HUES48 (cell line): ENCODE measurements around the gene HARS1.
"Not testable (repeated sequence)": the region's sequence is repeated elsewhere in the genome, so short reads cannot be mapped to it uniquely, and the experiment has no call there.

ENCODE experiments used
- H3K27ac ChIP-seq: one replicate; pipeline ENCODE4 v1.7.0; 2013; ENCODE audit warnings: low read depth, low read length, inconsistent platforms
- H3K27me3 ChIP-seq: 2 replicates; pipeline ENCODE4 v1.6.1; 2013; ENCODE audit warnings: mild to moderate bottlenecking, low read length; ENCODE audit not compliant: control insufficient read depth, insufficient read depth
- H3K36me3 ChIP-seq: 2 replicates; pipeline ENCODE4 v1.6.1; 2013; ENCODE audit warnings: low read length; ENCODE audit not compliant: control insufficient read depth, insufficient read depth
- H3K4me1 ChIP-seq: 2 replicates; pipeline ENCODE4 v1.6.1; 2013; ENCODE audit warnings: mild to moderate bottlenecking, low read length; ENCODE audit not compliant: control insufficient read depth, insufficient read depth
- H3K4me3 ChIP-seq: 2 replicates; pipeline ENCODE4 v1.5.1; 2013; ENCODE audit warnings: mild to moderate bottlenecking, low read depth, low read length
- H3K9ac ChIP-seq: 2 replicates; pipeline ENCODE4 v1.6.1; 2013; ENCODE audit warnings: mild to moderate bottlenecking, low read depth, low read length, moderate library complexity
- H3K9me3 ChIP-seq: 2 replicates; pipeline ENCODE4 v1.6.1; 2013; ENCODE audit warnings: low read length; ENCODE audit not compliant: control insufficient read depth, insufficient read depth

HARS1 gene

DNA sequence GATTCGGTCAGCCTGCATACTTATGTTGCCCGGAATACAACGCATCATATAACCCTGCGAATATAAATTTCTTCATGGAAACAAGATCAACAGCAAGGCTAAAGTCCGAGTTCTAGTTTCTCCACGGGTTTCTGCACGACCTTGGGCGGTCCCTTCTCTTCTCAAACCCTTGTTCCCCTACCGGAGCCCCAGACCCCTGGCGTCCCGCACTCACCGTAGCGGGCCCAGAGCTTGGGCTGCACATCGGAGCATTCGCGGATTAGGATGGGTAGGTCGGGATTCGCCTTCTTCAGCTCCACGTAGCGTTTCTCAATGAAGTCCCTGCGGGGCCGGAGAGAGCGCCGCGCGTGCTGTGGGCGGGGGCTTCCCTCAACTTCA is 44.1 kb downstream of the HARS1 start:
- Histone ChIP-seq H3K27me3 (no peaks in the 10 kb centered on the region), H3K4me1 (peaks cover 3% of the 10 kb centered on the region; the same call in 1 of the 2 replicates), H3K9ac (peak overlapping the region; percentile 61), H3K9me3 (no peaks in the 10 kb centered on the region), H3K27ac (peak overlapping the region; percentile 26), H3K4me3 (peak overlapping the region; percentile 84), H3K36me3 (peaks cover 62% of the 10 kb centered on the region)

DNA sequence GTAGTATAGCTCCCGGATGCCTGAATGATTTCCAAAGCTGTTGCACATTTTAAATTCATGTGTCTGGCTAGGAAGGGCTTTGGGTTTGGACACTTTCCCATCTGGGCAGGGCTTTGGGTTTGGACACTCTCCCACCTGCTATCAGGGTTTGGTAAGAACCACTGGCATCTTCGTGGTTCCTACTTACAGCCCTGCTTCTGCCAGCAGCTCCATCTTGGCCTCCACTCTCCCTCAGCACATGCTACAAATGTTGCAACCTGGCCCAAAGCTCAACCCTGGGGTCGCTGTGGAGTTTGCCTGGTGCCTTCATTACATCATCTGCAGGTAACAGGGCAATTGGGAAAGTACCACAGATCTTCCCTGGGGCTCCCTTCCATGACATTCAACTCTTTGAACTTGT is 48.5 kb downstream of the HARS1 start:
- H3K4me1 ChIP-seq, result peaks cover 9% of the 10 kb centered on the region
- no peak overlapping the region for H3K9ac ChIP-seq

DNA sequence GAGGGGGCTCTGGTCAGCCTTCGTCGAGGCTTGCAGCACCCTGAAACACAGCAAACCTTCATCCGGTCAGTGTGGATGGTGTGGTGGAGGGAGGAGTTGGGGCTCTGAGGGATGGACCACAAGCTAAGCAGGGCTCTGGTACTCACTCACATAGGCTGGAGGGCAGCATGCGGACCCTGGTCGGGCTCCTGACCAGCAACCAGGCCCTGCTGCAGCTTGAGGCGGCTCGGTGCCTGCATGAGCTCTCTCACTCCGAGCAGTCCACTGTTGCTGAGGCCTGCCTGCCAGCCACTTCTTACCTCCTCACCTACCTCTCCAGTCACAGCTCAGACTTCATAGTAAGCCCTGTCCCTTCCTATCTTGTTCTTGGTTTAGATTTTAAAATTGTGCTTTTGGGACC is 49.5 kb downstream of the HARS1 start:
- peaks cover 9% of the 10 kb centered on the region for H3K4me1 ChIP-seq
- H3K4me3 ChIP-seq, result no peak overlapping the region
- H3K27me3 ChIP-seq, result no peaks in the 10 kb centered on the region
- H3K9ac ChIP-seq, result no peak overlapping the region
- H3K36me3 ChIP-seq, result peaks cover 51% of the 10 kb centered on the region
- H3K9me3 ChIP-seq, result no peaks in the 10 kb centered on the region
- no peak overlapping the region for H3K27ac ChIP-seq

More for the DNA sequence above, 48.5 kb downstream of the HARS1 start:
- Histone ChIP-seq H3K27ac (no peak overlapping the region), H3K4me3 (no peak overlapping the region), H3K27me3 (no peaks in the 10 kb centered on the region), H3K36me3 (peaks cover 51% of the 10 kb centered on the region), H3K9me3 (no peaks in the 10 kb centered on the region)

GRCh38 chr5:140639148-140639981 is 51.8 kb downstream of the HARS1 start, which contains the start of gene TMCO6:
Gene TMCO6, plus strand, starts transcription at chr5:140639451. Its CDS starts 77 bp downstream, at chr5:140639528.
- Histone ChIP-seq H3K27ac (peak within 1 kb of the TSS; percentile 56), H3K27me3 (no peaks in the 10 kb centered on the region), H3K9me3 (no peaks in the 10 kb centered on the region), H3K4me1 (peaks cover 9% of the 10 kb centered on the region), H3K9ac (peak within 1 kb of the TSS; percentile 71; the same call in 1 of the 2 replicates), H3K36me3 (peaks cover 34% of the 10 kb centered on the region), H3K4me3 (peak within 1 kb of the TSS; percentile 81)

GRCh38 chr5:140638898-140639147 is 52.3 kb downstream of the HARS1 start:
- peaks cover 28% of the 10 kb centered on the region for H3K36me3 ChIP-seq
- H3K9me3 ChIP-seq, H3K9ac ChIP-seq, H3K4me1 ChIP-seq, H3K27me3 ChIP-seq: not testable (repeated sequence)
- peak overlapping the region; percentile 81 for H3K4me3 ChIP-seq
- peak overlapping the region; percentile 39 for H3K27ac ChIP-seq

DNA sequence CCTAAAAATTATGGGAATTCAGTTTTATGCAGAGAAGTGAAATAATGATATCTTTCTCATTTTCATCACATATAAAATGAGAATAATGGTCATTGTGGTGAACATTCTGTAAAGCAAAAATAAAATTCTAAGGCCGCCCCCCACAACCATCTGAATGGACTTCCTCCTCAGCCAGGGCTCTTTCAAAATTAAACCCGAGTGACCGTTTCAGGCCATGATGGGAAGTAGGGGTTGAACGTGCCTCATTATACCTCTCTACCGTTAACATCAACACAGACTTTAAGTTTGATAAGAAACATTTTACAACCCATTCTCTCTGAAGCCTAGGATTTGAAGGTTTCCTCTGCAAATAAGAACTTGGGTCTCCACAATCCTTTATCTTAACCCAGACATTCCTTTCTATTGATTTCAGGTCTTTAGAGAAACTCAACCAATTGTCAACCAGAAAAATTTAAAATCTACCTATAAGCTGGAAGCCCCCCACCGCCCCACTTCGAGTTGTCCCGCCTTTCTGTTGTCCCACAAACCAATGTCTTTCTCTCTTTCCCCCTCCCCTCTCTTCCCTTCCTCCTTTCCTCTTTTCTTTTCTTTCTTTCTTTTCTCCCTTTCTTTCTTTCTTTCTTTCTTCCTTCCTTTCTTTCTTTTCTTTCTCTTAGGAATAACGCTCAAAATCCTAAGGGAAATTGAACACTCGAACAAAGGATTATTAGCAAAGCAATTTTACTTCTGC is 53.6 kb downstream of the HARS1 start:
- H3K9ac ChIP-seq, result no peak overlapping the region
- no peak overlapping the region for H3K4me3 ChIP-seq
- H3K27me3 ChIP-seq, result peaks cover 17% of the 10 kb centered on the region

DNA sequence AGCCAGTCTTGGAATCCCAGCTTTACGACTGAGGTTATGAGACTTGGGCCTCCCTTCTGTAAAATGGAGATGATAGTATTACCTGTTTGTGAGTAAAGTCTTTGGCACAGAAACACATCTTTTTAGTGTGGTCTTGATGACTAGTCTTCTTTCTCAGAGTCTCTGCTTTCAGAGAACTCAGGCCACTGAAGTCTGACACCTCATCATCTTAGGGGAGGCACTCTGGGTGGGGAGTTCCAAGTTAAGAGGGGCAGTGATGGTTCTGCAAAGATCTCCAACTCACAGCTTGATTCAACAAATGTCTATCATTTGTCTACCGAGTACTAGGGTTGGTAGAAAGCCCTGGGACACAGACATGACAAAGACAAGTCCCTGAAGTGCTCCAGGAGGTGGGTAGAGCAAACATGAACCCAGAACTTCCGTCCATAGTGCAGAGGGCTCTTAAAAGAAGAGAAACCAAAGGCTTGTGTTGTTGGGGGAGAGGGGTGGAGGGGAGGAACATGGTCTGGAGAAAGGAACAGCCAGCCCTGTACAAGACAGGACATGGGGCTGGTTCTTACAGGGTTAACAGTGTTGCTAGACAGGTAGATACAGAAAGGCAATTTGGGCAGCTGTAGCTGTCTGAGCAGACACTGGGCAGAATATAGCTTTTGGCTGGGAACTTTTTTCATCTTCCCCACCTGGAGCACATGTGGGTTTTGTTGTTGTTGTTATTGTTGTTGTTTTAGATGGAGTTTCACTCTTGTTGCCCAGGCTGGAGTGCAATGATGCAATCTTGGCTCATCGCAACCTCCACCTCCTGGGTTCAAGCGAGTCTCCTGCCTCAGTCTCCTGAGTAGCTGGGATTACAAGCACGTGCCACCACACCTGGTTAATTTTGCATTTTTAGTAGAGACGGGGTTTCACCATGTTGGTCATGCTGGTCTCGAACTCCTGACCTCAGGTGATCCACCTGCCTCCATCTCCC is 55.6 kb downstream of the HARS1 start:
- H3K27ac ChIP-seq, result no peak overlapping the region
- H3K9ac ChIP-seq, result no peak overlapping the region
- peaks cover 12% of the 10 kb centered on the region for H3K4me1 ChIP-seq

More for the DNA sequence above, 53.6 kb downstream of the HARS1 start:
- H3K36me3 ChIP-seq, result peaks cover 17% of the 10 kb centered on the region
- peak overlapping the region; percentile 33 for H3K27ac ChIP-seq
- H3K4me1 ChIP-seq, result peaks cover 12% of the 10 kb centered on the region
- no peaks in the 10 kb centered on the region for H3K9me3 ChIP-seq

DNA sequence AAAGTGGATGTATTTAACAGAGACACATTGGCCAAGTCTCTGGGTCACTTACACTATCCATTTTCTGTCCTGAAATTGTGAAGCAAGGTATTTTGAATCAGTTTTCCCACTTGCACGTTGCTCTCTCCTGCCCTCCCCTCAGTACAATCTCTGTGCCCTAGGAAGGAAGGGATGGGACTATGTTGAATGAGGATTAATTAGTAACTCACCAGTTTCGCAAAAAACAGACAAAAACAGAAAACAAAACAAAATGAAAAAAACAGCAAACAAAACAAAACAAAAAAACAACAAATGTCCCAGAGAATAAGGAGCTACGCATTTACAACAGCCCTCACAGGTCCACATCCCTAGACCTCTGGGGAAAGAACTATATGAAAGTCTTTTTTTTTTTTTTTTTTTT is 57.1 kb downstream of the HARS1 start:
- H3K27ac ChIP-seq, result no peak overlapping the region
- H3K9me3 ChIP-seq, result no peaks in the 10 kb centered on the region
- H3K9ac ChIP-seq, result no peak overlapping the region
- H3K27me3 ChIP-seq, result peaks cover 41% of the 10 kb centered on the region
- no peak overlapping the region for H3K4me3 ChIP-seq
- no peaks in the 10 kb centered on the region for H3K36me3 ChIP-seq
- H3K4me1 ChIP-seq, result peaks cover 8% of the 10 kb centered on the region

More for the DNA sequence above, 55.6 kb downstream of the HARS1 start:
- Histone ChIP-seq H3K4me3 (no peak overlapping the region), H3K36me3 (no peaks in the 10 kb centered on the region), H3K9me3 (no peaks in the 10 kb centered on the region), H3K27me3 (peaks cover 37% of the 10 kb centered on the region)

GRCh38 chr5:140633501-140633900 is 57.7 kb downstream of the HARS1 start:
- no peak overlapping the region for H3K27ac ChIP-seq
- H3K36me3 ChIP-seq, result no peaks in the 10 kb centered on the region
- no peak overlapping the region for H3K9ac ChIP-seq
- H3K4me1 ChIP-seq, result peaks cover 5% of the 10 kb centered on the region; the same call in 1 of the 2 replicates
- peaks cover 4% of the 10 kb centered on the region; the same call in 1 of the 2 replicates for H3K9me3 ChIP-seq
- H3K27me3 ChIP-seq, result peaks cover 41% of the 10 kb centered on the region
- H3K4me3 ChIP-seq, result 0 out of 2 replicates have a peak overlapping the region, but pooled peaks have one; percentile 61

DNA sequence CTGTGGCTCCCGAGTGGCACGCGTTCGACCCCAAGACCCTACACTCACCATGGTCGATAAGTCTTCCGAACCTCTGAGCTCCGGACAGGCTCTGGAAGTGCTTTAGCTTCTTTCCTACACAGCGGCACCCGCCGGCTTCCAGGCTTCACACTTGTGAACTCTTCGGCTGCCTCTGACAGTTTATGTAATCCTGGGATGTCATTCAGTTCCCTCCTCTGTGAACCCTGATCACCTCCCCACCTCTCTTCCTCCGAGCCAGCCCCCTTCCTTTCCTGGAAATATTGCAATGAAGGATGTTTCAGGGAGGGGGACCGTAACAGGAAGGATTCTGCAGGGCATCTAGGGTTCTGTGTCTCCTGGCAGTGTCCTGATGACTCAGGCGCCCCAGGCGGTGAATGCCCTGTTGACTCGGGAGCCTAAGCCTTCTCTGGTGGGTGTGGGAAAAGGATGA is 58.1 kb downstream of the HARS1 start, which contains the start of gene CD14:
Gene CD14, minus strand, starts transcription at position 155 of the 451 bp plus-strand sequence. Its CDS starts 104 bp downstream, at position 51.
- Histone ChIP-seq H3K4me3 (peak within 1 kb of the TSS; percentile 61), H3K4me1 (peaks cover 3% of the 10 kb centered on the region; the same call in 1 of the 2 replicates), H3K27ac (no peak within 1 kb of the TSS), H3K9ac (no peak within 1 kb of the TSS), H3K27me3 (peaks cover 41% of the 10 kb centered on the region), H3K36me3 (no peaks in the 10 kb centered on the region), H3K9me3 (peaks cover 7% of the 10 kb centered on the region)
